HepG2 (cell line): ENCODE data around the gene SHMT1.

ENCODE experiments used
- CREM ChIP-seq, 2 experiments: sonication (generic) in 1 of 2; formaldehyde crosslinking in 1 of 2; IDR thresholded peaks; 2 replicates each; pipeline versions ENCODE4 v1.4.0 to v1.6.1; 2016 to 2020; ENCODE audit warnings: antibody characterized with exemption in 1 of 2, mild to moderate bottlenecking in 1 of 2, missing genetic modification reagents in 1 of 2
- DNMT1 ChIP-seq: sonication (generic); formaldehyde crosslinking; IDR thresholded peaks from 2 replicates; pipeline ENCODE4 v1.5.1; 2020; ENCODE audit warnings: mild to moderate bottlenecking, missing genetic modification reagents
- MED1 ChIP-seq: sonication (generic); formaldehyde crosslinking; IDR thresholded peaks from 2 replicates; pipeline ENCODE4 v1.4.0; 2020; ENCODE audit warnings: missing genetic modification reagents
- PHF20 ChIP-seq: sonication (generic); formaldehyde crosslinking; IDR thresholded peaks from 2 replicates; pipeline ENCODE4 v1.5.0; 2020; ENCODE audit warnings: mild to moderate bottlenecking, missing genetic modification reagents
- POLR2AphosphoS2 ChIP-seq: IDR thresholded peaks from 2 replicates; pipeline ENCODE4 v1.6.1; 2011; ENCODE audit warnings: low read depth, low read length, improper control_type of control experiment
- SP2 ChIP-seq: sonication (generic); formaldehyde crosslinking; IDR thresholded peaks from 2 replicates; pipeline ENCODE4 v1.5.1; 2020; ENCODE audit warnings: mild to moderate bottlenecking, missing genetic modification reagents
- TF ChIP-seq, protein P1 (sequence below): sonication (generic); formaldehyde crosslinking; IDR thresholded peaks from 2 replicates; pipeline ENCODE4 v1.5.0; 2020; ENCODE audit warnings: mild to moderate bottlenecking, missing genetic modification reagents, moderate library complexity
- TF ChIP-seq, protein P2 (sequence below): sonication (generic); formaldehyde crosslinking; IDR thresholded peaks from 2 replicates; pipeline ENCODE4 v1.4.0; 2020; ENCODE audit warnings: missing genetic modification reagents

DNA sequence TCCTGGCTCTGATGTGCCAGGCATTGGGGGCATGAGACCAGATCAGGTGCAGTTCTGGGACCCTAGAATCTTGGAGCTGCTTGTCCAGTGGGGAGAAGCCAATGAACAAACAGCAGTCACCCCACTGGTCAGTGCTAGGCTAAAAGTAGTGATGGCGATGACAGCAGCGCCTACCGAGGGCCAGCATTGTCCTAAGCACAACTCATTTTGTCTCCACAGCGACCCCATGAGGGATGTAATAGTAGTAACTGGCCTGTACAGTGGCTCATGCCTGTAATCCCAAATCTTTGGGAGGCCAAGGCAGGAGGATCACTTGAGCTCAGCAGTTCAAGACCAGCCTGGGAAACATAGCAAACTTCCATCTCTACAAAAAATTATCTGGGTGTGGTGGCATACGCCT lies 42.0 kb downstream of the SHMT1 start:
- TF ChIP-seq, protein P1, sequence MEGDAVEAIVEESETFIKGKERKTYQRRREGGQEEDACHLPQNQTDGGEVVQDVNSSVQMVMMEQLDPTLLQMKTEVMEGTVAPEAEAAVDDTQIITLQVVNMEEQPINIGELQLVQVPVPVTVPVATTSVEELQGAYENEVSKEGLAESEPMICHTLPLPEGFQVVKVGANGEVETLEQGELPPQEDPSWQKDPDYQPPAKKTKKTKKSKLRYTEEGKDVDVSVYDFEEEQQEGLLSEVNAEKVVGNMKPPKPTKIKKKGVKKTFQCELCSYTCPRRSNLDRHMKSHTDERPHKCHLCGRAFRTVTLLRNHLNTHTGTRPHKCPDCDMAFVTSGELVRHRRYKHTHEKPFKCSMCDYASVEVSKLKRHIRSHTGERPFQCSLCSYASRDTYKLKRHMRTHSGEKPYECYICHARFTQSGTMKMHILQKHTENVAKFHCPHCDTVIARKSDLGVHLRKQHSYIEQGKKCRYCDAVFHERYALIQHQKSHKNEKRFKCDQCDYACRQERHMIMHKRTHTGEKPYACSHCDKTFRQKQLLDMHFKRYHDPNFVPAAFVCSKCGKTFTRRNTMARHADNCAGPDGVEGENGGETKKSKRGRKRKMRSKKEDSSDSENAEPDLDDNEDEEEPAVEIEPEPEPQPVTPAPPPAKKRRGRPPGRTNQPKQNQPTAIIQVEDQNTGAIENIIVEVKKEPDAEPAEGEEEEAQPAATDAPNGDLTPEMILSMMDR (CRISPR knock-in tag): 0 out of 2 replicates have a peak, but pooled peaks have one; percentile 10
- TF ChIP-seq PHF20 (CRISPR knock-in tag): no peak
- TF ChIP-seq POLR2AphosphoS2: no peak
- TF ChIP-seq, protein P2, sequence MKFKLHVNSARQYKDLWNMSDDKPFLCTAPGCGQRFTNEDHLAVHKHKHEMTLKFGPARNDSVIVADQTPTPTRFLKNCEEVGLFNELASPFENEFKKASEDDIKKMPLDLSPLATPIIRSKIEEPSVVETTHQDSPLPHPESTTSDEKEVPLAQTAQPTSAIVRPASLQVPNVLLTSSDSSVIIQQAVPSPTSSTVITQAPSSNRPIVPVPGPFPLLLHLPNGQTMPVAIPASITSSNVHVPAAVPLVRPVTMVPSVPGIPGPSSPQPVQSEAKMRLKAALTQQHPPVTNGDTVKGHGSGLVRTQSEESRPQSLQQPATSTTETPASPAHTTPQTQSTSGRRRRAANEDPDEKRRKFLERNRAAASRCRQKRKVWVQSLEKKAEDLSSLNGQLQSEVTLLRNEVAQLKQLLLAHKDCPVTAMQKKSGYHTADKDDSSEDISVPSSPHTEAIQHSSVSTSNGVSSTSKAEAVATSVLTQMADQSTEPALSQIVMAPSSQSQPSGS (CRISPR knock-in tag): no peak
- TF ChIP-seq MED1 (CRISPR knock-in tag): no peak
- no peak for TF ChIP-seq CREM (IDR thresholded peaks at IDR 0.05)
- TF ChIP-seq CREM (CRISPR knock-in tag; IDR thresholded peaks at IDR 0.05): no peak
- no peak for TF ChIP-seq DNMT1 (CRISPR knock-in tag)
- no peak for TF ChIP-seq SP2
